GM12872 (cell line): ENCODE results near the gene TMEM79.
A peak's percentile ranks its signal among the peaks of the same experiment; 100 is the strongest.

Experiments
- TF ChIP-seq, protein P1 (sequence below): IDR thresholded peaks from 3 replicates; pipeline ENCODE4 v1.5.1; 2011; ENCODE audit warnings: low read depth, mild to moderate bottlenecking, low read length, moderate library complexity; ENCODE audit not compliant: insufficient read depth

Gene TMEM79

DNA sequence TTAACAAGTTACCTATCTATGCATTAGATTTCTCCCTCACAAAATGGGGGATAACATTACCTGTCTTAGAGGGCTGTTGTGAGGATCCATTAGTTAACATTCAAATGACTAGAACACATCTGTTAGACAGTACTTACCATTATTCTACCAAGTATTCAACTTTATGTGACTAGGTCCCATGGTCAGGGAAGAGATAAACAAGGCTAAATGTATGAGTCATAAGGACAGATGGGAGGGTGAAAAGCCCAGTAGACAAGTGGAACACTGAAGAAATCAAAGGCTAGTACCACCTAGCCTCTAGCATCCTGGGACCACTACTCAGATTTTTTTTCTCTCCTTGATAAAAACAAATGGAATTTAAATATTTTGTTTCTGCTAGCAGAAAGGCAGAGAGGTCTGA is 24.0 kb downstream of the TMEM79 start:
- TF ChIP-seq, protein P1, sequence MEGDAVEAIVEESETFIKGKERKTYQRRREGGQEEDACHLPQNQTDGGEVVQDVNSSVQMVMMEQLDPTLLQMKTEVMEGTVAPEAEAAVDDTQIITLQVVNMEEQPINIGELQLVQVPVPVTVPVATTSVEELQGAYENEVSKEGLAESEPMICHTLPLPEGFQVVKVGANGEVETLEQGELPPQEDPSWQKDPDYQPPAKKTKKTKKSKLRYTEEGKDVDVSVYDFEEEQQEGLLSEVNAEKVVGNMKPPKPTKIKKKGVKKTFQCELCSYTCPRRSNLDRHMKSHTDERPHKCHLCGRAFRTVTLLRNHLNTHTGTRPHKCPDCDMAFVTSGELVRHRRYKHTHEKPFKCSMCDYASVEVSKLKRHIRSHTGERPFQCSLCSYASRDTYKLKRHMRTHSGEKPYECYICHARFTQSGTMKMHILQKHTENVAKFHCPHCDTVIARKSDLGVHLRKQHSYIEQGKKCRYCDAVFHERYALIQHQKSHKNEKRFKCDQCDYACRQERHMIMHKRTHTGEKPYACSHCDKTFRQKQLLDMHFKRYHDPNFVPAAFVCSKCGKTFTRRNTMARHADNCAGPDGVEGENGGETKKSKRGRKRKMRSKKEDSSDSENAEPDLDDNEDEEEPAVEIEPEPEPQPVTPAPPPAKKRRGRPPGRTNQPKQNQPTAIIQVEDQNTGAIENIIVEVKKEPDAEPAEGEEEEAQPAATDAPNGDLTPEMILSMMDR = no peak

DNA sequence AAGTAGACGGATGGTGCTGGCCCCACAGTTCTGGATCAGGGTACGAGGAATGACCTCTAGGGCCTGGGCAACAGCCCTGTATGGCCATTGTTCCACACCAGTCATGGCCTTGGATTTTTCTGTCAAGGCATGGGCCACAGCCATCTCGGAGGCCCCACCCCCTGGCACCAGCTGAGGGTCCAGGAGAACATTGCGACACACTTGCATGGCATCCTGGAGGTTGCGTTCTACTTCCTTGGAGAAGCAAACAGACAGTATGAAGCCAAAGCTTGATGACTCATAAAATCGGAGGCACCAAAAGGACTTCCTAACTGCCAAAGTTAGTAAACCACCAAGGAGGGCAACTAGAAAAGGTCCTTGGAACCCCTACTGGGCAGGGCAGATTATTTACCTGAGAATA is 26.8 kb downstream of the TMEM79 start:
- TF ChIP-seq, protein P1 = no peak

DNA sequence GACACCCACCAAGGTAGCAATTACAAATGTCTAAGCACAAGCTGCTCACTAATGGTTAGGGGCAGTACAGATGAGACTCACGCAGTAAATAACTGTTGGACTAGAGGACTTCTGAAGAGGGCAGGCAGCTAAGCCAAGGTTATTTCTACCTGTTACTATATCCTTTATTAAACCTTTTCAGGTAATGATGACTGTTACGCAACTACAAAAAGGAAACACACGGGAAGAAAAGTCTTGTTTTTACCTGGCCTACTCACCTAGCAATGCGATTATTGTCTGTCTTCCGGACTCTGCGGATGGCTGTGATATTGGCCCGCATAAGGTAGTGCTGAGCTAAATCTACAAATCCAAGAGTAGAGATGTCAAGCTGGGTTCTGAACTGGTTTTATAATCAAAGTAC is 32.8 kb downstream of the TMEM79 start:
- TF ChIP-seq, protein P1 = no peak

DNA sequence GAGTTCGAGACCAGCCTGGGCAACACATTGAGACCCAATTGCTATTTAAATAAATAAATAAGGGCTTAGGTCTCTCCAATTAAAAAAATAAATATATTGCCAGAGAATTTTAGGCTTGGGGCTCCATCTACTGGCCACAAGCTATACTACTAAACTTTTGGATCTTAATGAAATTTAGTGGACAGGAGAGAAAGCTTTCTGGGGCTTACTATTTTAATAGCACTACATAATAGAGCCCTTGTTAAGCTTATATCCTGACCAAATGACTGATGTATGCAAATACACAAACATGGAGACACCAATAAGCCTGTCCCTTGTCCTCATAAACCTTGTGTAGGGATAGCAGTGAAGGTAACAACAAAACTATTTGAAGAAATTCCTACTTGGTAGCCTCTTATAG is 35.5 kb downstream of the TMEM79 start:
- TF ChIP-seq, protein P1 = peak; percentile 44; the same call in 1 of the 3 replicates

DNA sequence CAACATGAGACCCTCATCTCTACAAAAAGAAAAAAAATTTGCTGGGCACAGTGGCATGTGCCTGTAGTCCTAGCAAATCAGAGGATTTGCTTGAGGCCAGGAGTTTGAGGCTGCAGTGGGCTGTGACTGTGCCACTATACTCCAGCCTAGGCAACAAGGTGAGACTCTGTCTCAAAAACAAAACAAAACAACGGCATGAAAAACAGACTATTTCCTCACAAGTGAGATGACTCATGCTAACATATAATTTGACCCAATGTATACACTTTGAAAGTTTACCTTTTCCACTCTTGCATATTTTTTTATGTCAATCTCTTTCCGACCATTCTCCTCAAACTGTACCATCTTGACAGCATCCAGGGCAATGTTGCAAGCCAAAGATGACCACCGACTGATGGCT is 36.4 kb downstream of the TMEM79 start:
- TF ChIP-seq, protein P1 = no peak

DNA sequence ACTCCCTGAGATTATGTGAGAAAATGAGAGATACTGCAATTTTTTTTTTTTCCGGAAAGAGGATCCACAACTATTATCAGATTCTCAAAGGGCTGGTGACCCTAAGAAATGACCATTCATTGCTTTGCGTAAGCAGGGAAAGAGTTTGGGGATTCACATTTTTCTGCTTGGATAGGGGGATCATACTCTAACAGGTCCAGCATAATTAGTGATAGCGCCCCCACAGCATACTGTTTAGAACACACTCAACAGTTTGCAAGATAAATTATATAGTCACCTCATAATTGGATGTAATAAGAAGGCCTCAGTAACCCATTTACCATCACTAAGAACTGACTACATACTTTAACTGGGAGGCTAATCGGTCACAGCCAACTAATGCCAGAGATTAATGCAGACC is 52.1 kb downstream of the TMEM79 start:
- TF ChIP-seq, protein P1 = peak; percentile 48; the same call in 2 of the 3 replicates

DNA sequence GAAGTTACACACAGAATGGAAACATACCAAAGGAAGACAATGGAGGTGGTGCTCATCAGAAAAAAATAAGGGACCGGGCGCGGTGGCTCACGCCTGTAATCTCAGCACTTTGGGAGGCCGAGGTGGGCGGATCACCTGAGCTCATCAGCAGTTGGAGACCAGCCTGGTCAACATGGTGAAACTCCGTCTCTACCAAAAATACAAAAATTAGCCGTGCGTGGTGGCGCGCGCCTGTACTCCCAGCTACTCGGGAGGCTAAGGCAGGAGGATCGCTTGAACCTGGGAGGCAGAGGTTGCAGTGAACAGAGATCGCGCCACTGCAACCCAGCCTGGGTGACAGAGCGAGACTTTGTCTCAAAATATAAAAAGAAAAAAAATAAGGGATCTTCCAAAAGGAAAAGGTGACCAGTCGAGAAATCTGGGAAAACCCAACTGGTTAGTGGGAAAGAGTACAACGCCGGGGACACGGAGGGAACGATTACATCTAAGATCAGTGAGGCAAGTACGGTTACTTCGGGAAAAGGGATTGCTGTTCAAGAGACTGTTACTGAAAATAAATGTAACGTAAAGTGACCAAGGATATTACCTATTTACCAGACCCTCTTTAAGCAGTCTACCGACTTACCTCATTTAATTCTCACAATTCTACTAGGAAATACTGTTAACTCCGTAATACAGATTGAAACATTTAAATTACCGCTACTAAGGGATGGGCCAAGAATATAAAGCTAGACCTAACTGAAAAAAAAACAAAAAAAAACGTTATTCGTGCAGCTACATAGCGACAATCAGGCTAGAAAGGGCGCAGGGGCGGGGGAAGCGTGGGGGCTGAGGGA is 53.1 kb downstream of the TMEM79 start:
- TF ChIP-seq, protein P1 = no peak
